ENCODE results near the gene TRIML2.

- TF ChIP-seq POLR2A (IDR thresholded peaks at IDR 0.05) (no peak), CTCF (IDR thresholded peaks at IDR 0.05) (no peak), POLR2AphosphoS5 (IDR thresholded peaks at IDR 0.05; ENCODE audit: insufficient read depth in 1 of 2, low read depth in 1 of 2) (no peak)
These were observed 26.6 kb downstream of the TRIML2 start for GRCh38 chr4:188082796-188083195.

Measured in vagina (tissue), 2 donors.